A673 (cell line): ENCODE results near the gene GRM1.

ENCODE experiments used
- EZH2 ChIP-seq: fragments of 200-600 bp; sonication (generic); IDR thresholded peaks from 2 replicates; pipeline ENCODE4 v1.6.1; 2017; ENCODE audit warnings: borderline replicate concordance, low read depth, mild to moderate bottlenecking, mixed read lengths, antibody characterized with exemption, low read length; ENCODE audit not compliant: poor library complexity, severe bottlenecking
- TF ChIP-seq, protein P1 (sequence below): fragments of 300-800, 200-600 bp; sonication (generic); conservative IDR thresholded peaks from 2 replicates; pipeline ENCODE4 v1.5.1; 2017; ENCODE audit warnings: low read depth, mild to moderate bottlenecking, antibody characterized with exemption, low read length, moderate library complexity, mixed read lengths

DNA sequence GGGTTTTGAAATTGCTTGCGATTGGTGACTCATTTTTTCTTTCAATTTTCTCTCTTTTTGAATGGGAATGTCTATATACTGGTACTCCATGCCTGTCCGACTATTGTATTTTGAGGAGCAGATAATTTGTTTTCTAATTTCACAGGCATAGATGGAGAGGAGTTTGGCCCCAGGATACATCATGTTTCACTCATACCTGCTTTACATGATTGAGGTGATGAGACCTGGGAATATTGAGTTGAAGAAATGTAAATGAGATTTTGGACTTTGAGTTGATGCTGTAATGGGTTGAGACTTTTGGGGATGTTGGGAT lies 261.7 kb downstream of the GRM1 start:
- no peak for TF ChIP-seq EZH2
- TF ChIP-seq, protein P1, sequence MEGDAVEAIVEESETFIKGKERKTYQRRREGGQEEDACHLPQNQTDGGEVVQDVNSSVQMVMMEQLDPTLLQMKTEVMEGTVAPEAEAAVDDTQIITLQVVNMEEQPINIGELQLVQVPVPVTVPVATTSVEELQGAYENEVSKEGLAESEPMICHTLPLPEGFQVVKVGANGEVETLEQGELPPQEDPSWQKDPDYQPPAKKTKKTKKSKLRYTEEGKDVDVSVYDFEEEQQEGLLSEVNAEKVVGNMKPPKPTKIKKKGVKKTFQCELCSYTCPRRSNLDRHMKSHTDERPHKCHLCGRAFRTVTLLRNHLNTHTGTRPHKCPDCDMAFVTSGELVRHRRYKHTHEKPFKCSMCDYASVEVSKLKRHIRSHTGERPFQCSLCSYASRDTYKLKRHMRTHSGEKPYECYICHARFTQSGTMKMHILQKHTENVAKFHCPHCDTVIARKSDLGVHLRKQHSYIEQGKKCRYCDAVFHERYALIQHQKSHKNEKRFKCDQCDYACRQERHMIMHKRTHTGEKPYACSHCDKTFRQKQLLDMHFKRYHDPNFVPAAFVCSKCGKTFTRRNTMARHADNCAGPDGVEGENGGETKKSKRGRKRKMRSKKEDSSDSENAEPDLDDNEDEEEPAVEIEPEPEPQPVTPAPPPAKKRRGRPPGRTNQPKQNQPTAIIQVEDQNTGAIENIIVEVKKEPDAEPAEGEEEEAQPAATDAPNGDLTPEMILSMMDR, result no peak
